Hepatocyte (in vitro differentiated cells): Measurements from ENCODE around the gene ADCY4.

Experiments used
- CTCF ChIP-seq: fragments of 200-600 bp; sonication (generic); IDR thresholded peaks from 2 replicates; pipeline ENCODE4 v1.5.1; 2016; ENCODE audit warnings: antibody characterized with exemption, mild to moderate bottlenecking; ENCODE audit not compliant: poor library complexity
- EZH2phosphoT487 ChIP-seq: fragments of 200-600 bp; sonication (generic); IDR thresholded peaks from one replicate; pipeline ENCODE4 v1.6.1; 2018; ENCODE audit warnings: antibody characterized with exemption, mild to moderate bottlenecking, low read depth, moderate library complexity; ENCODE audit not compliant: unreplicated experiment, severe bottlenecking

GRCh38 chr14:24315243-24315806, 19.5 kb downstream of the ADCY4 start:
- TF ChIP-seq CTCF = no peak
- no peak for TF ChIP-seq EZH2phosphoT487
